ENCODE measurements around the gene GRIK2. TPM values are rescaled to one million over a fixed set of nuclear protein-coding genes. Genes with fewer than 3 reads are reported as not detected.

Gene GRIK2
- total and polyA plus RNA-seq, 2 of the 4 experiments (the other 2 are of a cell fraction) = 8.2 to 15.2 TPM

DNA sequence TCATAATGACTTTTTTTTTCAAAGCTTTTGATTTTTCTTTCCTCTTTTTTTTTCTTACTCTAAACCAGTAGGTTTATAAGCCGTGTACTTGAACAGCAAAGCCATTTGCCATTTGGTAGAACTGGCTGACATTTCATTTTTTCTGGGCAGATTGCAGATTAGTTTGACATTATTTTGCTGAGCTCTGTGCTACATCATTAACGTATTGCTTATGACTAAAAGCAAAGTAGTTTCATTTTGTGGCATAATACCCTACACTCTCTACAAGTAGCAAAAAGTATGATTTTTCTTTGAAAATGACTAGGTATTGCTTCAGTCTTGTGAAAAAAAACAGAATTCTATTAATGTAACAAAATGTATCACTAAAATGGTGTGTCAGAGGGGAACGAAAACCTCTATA lies 141.3 kb downstream of the GRIK2 start:
- no peaks in the 10 kb centered on the region for H3K27me3 ChIP-seq (ENCODE audit: control insufficient read depth, insufficient read depth, low read length)
- WGBS, 2 experiments (ENCODE audit: extremely low coverage in 2 of 2, insufficient read length in 1 of 2) = no CpG with 5 or more reads among the region's 3 CpGs
- CTCF ChIA-PET = no interaction called here
- H4K20me1 ChIP-seq (ENCODE audit: insufficient read depth, low read length) = no peaks in the 10 kb centered on the region
- H3K4me1 ChIP-seq (ENCODE audit: control insufficient read depth, insufficient read depth, low read length) = no peaks in the 10 kb centered on the region; the same call in 1 of the 2 replicates
- H3K4ac ChIP-seq (ENCODE audit: low read depth, low read length) = no peak overlapping the region
- BruUV-seq (replicated peaks) = no TSS peak
- no peak overlapping the region for H3K14ac ChIP-seq (replicated peaks; ENCODE audit: low read depth, low read length)
- ATAC-seq (ENCODE audit: low read depth) = peak; percentile 28; the same call in 1 of the 2 replicates
- in situ Hi-C loops (cut with MboI; ENCODE audit: low sequenced_read_pairs) = no loop called here
- H2AFZ ChIP-seq (replicated peaks; ENCODE audit: low read length, poor library complexity) = no peak overlapping the region
- H3K4me3 ChIP-seq (ENCODE audit: insufficient read depth, low read depth, low read length) = peak overlapping the region; percentile 42; the same call in 1 of the 2 replicates
- H3K18ac ChIP-seq (ENCODE audit: low read depth, low read length) = peak overlapping the region; percentile 69; the same call in 1 of the 2 replicates
- peak overlapping the region; percentile 92 for H3K4me2 ChIP-seq (ENCODE audit: low read depth, low read length)
- no peak overlapping the region; the same call in 2 of the 3 replicates for H2BK15ac ChIP-seq (ENCODE audit: low read depth, low read length)
- no peaks in the 10 kb centered on the region for H3K9me3 ChIP-seq (ENCODE audit: control insufficient read depth, insufficient read depth, low read length)
- H2BK20ac ChIP-seq (ENCODE audit: low read depth, low read length) = no peak overlapping the region
- peaks cover 0 to 3% of the 10 kb centered on the region in 2 experiments; a peak in 1 of 4 replicates for H3K79me1 ChIP-seq (ENCODE audit: low read depth in 1 of 2, low read length in 2 of 2)
- peak; percentile 19 for DNase-seq
- H3K9ac ChIP-seq (ENCODE audit: low read depth, low read length) = peak overlapping the region; percentile 29; the same call in 1 of the 2 replicates
- H4K8ac ChIP-seq (ENCODE audit: low read depth in 2 of 2, low read length in 2 of 2) = peak overlapping the region in 1 of 2 experiments; percentile 6; a peak in 1 of 4 replicates
- POLR2A ChIA-PET (ENCODE audit: unreplicated experiment) = no interaction called here
- no peak overlapping the region for H2AK5ac ChIP-seq (ENCODE audit: low read depth, low read length)
- peak overlapping the region; percentile 7; the same call in 1 of the 2 replicates for H4K91ac ChIP-seq (ENCODE audit: insufficient read depth, low read depth, low read length)
- peak overlapping the region; percentile 46; the same call in 1 of the 2 replicates for H3K56ac ChIP-seq (ENCODE audit: extremely low read depth, insufficient read depth, low read length)
- peak overlapping the region; percentile 56 for H2BK5ac ChIP-seq (ENCODE audit: low read depth, low read length, poor library complexity, severe bottlenecking)
- no peaks in the 10 kb centered on the region for H3K36me3 ChIP-seq (ENCODE audit: control insufficient read depth, insufficient read depth, low read length)
- H3K27ac ChIP-seq (ENCODE audit: insufficient read depth, low read length) = peak overlapping the region; percentile 67; the same call in 1 of the 2 replicates
- intact Hi-C loops (cut with micrococcal nuclease) = no loop called here
- TF ChIP-seq CHD1 (IDR thresholded peaks at IDR 0.05; ENCODE audit: low read depth, low read length) (no peak), SMC3 (IDR thresholded peaks at IDR 0.05; ENCODE audit: low read depth, low read length) (no peak), RCOR1 (IDR thresholded peaks at IDR 0.05; ENCODE audit: insufficient replicate concordance, low read length) (no peak), RAD21 (IDR thresholded peaks at IDR 0.05; ENCODE audit: low read length) (no peak), MXI1 (IDR thresholded peaks at IDR 0.05; ENCODE audit: borderline replicate concordance, low read depth, low read length) (no peak), MAFK (IDR thresholded peaks at IDR 0.05; ENCODE audit: low read depth, low read length) (no peak), MAZ (IDR thresholded peaks at IDR 0.05; ENCODE audit: borderline replicate concordance, low read depth, low read length) (no peak), FOS (IDR thresholded peaks at IDR 0.05; ENCODE audit: low read depth, low read length) (no peak), BHLHE40 (IDR thresholded peaks at IDR 0.05; ENCODE audit: low read depth, low read length) (no peak)
- TF ChIP-seq, protein P1, sequence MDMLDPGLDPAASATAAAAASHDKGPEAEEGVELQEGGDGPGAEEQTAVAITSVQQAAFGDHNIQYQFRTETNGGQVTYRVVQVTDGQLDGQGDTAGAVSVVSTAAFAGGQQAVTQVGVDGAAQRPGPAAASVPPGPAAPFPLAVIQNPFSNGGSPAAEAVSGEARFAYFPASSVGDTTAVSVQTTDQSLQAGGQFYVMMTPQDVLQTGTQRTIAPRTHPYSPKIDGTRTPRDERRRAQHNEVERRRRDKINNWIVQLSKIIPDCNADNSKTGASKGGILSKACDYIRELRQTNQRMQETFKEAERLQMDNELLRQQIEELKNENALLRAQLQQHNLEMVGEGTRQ (IDR thresholded peaks at IDR 0.05; ENCODE audit: low read depth, low read length) = no peak
- no peak overlapping the region for H2AK9ac ChIP-seq (replicated peaks; ENCODE audit: low read depth, low read length, poor library complexity)
- H3K23ac ChIP-seq (ENCODE audit: low read depth, low read length) = no peak overlapping the region
- H3K9me1 ChIP-seq (ENCODE audit: insufficient read depth, low read length) = 0 out of 2 replicates have a peak, but pooled peaks cover 2% of the 10 kb centered on the region
- H2BK120ac ChIP-seq (ENCODE audit: low read depth, low read length) = peak overlapping the region; percentile 6; the same call in 1 of the 2 replicates
- peak overlapping the region; percentile 80; the same call in 1 of the 2 replicates for H4K5ac ChIP-seq (ENCODE audit: low read depth, low read length)
- dilution Hi-C loops (cut with HindIII; ENCODE audit: low sequenced_read_pairs, unreplicated experiment) = no loop called here

All from IMR-90 (cell line).